ENCODE results near the gene HTRA2.
A peak's percentile ranks its signal among the peaks of the same experiment; 100 is the strongest.

The HTRA2 gene

GRCh38 chr2:74515981-74516633 is 13.6 kb upstream of the HTRA2 start:
- DNase-seq (ENCODE audit: low read depth): peak; percentile 66

- DNase-seq (ENCODE audit: low read depth): no peak
These were observed 13.1 kb upstream of the HTRA2 start for GRCh38 chr2:74516650-74517049.

- DNase-seq (ENCODE audit: low read depth): no peak
These were observed 7.2 kb upstream of the HTRA2 start for GRCh38 chr2:74522516-74522915.

GRCh38 chr2:74524005-74524404 is 5.7 kb upstream of the HTRA2 start:
- DNase-seq (ENCODE audit: low read depth): no peak

- no peak for DNase-seq (ENCODE audit: low read depth)
These were observed 4.6 kb upstream of the HTRA2 start for GRCh38 chr2:74524955-74525716.

- no peak for DNase-seq (ENCODE audit: low read depth)
These were observed 3.8 kb upstream of the HTRA2 start, which contains the start of gene DQX1 for GRCh38 chr2:74525717-74526648. DQX1 (minus strand) TSS chr2:74526231; CDS start chr2:74525729, 502 bp downstream.

- no peak for DNase-seq (ENCODE audit: low read depth)
These were observed 3.0 kb upstream of the HTRA2 start for GRCh38 chr2:74526649-74527230.

- no peak for DNase-seq (ENCODE audit: low read depth)
These were observed 2.0 kb upstream of the HTRA2 start for GRCh38 chr2:74527741-74528140.

- no peak for DNase-seq (ENCODE audit: low read depth)
These were observed 955 bp upstream of the HTRA2 start for GRCh38 chr2:74528600-74529356.

GRCh38 chr2:74530239-74531187 is 780 bp downstream of the HTRA2 start:
- no peak for DNase-seq (ENCODE audit: low read depth)

- no peak for DNase-seq (ENCODE audit: low read depth)
These were observed 1.9 kb downstream of the HTRA2 start for GRCh38 chr2:74531666-74532065.

- DNase-seq (ENCODE audit: low read depth): no peak
These were observed 2.5 kb downstream of the HTRA2 start for GRCh38 chr2:74532222-74532621.

- DNase-seq (ENCODE audit: low read depth): no peak
These were observed 3.7 kb downstream of the HTRA2 start for GRCh38 chr2:74533464-74533863.

- DNase-seq (ENCODE audit: low read depth): no peak
These were observed 4.7 kb downstream of the HTRA2 start for GRCh38 chr2:74534411-74534810.

GRCh38 chr2:74535440-74535965 is 5.8 kb downstream of the HTRA2 start:
- DNase-seq (ENCODE audit: low read depth): no peak

GRCh38 chr2:74536166-74536950 is 6.6 kb downstream of the HTRA2 start:
- DNase-seq (ENCODE audit: low read depth): no peak

GRCh38 chr2:74537140-74537539 is 7.4 kb downstream of the HTRA2 start:
- DNase-seq (ENCODE audit: low read depth): no peak

GRCh38 chr2:74538881-74539339 is 9.2 kb downstream of the HTRA2 start:
- DNase-seq (ENCODE audit: low read depth): no peak

- no peak for DNase-seq (ENCODE audit: low read depth)
These were observed 10.6 kb downstream of the HTRA2 start for GRCh38 chr2:74540291-74540690.

Data from activated T-helper 9 cell treated with anti-CD3 and anti-CD28 coated beads, Interleukin-2, amount 50 U/mL, for 16 hours (primary cell).